Lung (tissue), 12 donors: ENCODE measurements around the gene HOXA5. TPM values are rescaled to one million over a fixed set of nuclear protein-coding genes. Genes with fewer than 3 reads are reported as not detected.

ENCODE experiments used
- ATAC-seq: fragments of 200-7000 bp; cut with Tn5 transposase; one replicate; pipeline ENCODE4 v1.9.1; 2020; ENCODE audit warnings: moderate number of reproducible peaks; ENCODE audit not compliant: insufficient read depth, low FRiP score
- DNase-seq, 3 donors: peaks; one replicate each; pipeline ENCODE4 v3.0.0-alpha.2; 2013 to 2017
- H3K27ac ChIP-seq, 2 donors: one replicate each; pipeline ENCODE4 v1.5.1; 2013; ENCODE audit warnings: mild to moderate bottlenecking in 2 of 2, moderate library complexity in 2 of 2, control low read depth in 1 of 2, inconsistent platforms in 1 of 2, low read depth in 1 of 2, low read length in 1 of 2
- H3K27me3 ChIP-seq, 3 donors: one replicate each; pipeline ENCODE4 v1.5.1; 2013; ENCODE audit warnings: low read length in 2 of 3; ENCODE audit not compliant: control insufficient read depth in 3 of 3, insufficient read depth in 3 of 3
- H3K36me3 ChIP-seq, 4 donors: one replicate each; pipeline ENCODE4 v1.5.1; 2013; ENCODE audit warnings: low read length in 4 of 4, mild to moderate bottlenecking in 1 of 4, moderate library complexity in 1 of 4; ENCODE audit not compliant: control insufficient read depth in 4 of 4, insufficient read depth in 4 of 4
- H3K4me1 ChIP-seq, 5 donors: one replicate each; pipeline ENCODE4 v1.5.1; 2013; ENCODE audit warnings: low read length in 5 of 5, mild to moderate bottlenecking in 2 of 5, moderate library complexity in 1 of 5; ENCODE audit not compliant: control insufficient read depth in 5 of 5, insufficient read depth in 5 of 5
- H3K4me3 ChIP-seq: one replicate; pipeline ENCODE4 v1.5.1; 2013; ENCODE audit warnings: mild to moderate bottlenecking, control low read depth, moderate library complexity
- H3K9ac ChIP-seq, 2 donors: one replicate each; pipeline ENCODE4 v1.5.1; 2013; ENCODE audit warnings: low read length in 2 of 2, control low read depth in 1 of 2; ENCODE audit not compliant: insufficient read depth in 1 of 2
- H3K9me3 ChIP-seq, 4 donors: one replicate each; pipeline ENCODE4 v1.5.1; 2013; ENCODE audit warnings: low read length in 3 of 4, mild to moderate bottlenecking in 1 of 4, moderate library complexity in 1 of 4; ENCODE audit not compliant: control insufficient read depth in 4 of 4, insufficient read depth in 3 of 4
- WGBS, 2 donors: extraction: QIAGEN DNeasy Blood & Tissue Kit; methylation state at CpG; one replicate each; pipeline ENCODE4 v1.1.7; 2013; 5-methylcytosine and 5-hydroxymethylcytosine counted together
- polyA plus RNA-seq, 2 donors: library from polyadenylated mRNA; stranded (reverse); fragments of 200-250 nt; gene quantifications; one replicate each; pipeline ENCODE4 v1.2.1, GENCODE V29; 2013
- total RNA-seq, 2 donors: library from RNA; depleted of rRNA in 1 of 2; stranded (reverse); fragments of >200 nt in 1 of 2; gene quantifications; one replicate each; pipeline ENCODE4 v1.2.1, GENCODE V29; 2014 to 2021
- TF ChIP-seq, protein P1 (sequence below): IDR thresholded peaks from 2 replicates; pipeline ENCODE4 v1.5.1; 2012; ENCODE audit warnings: mild to moderate bottlenecking; ENCODE audit errors: control extremely low read depth, extremely low read depth
- donor health status: control.
- donor health status: control.
- donor health status: Bipolar disorder and iron deficiency.
- donor health status: healthy.
- donor health status: DM: yes; HTN: yes; CAD: no.

HOXA5 gene
- total and polyA plus RNA-seq, 4 donors, result 9.2 to 61.9 (median 15.2) TPM

DNA sequence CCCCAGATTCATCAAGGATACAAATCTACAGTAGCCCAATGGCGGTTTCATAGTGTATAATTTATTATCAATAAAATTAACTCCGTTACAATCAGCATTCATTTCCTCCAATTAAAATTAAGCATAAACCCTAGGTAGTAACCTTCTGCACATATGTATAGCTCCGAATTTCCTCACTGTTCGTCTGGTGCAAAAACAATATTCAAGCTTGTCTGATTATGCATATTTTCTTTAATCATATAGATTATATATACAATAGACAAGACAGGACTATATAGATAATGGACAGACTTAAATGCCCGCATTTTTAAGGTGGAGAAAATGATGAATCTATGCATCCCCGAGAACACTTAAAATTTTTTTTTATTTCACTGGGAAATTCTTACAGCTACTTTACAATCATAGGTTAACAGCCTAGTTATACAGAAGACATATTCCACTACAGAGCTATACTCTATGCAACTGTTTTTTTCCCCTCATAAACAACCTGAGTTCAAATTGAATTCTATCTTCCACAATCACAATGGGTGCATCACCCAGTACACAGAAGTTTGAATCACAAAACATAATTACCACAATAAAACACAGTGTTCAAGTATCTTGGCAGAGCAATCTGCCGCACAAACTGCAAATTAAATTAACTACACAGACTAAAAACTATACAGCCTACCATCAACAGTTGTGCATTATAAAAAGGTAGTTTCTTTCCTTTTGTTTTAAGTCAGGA, 19.2 kb upstream of the HOXA5 start:
- peaks cover 3 to 94% (median 81%) of the 10 kb centered on the region in 3 donors for H3K27me3 ChIP-seq
- H3K9ac ChIP-seq, result no peak overlapping the region
- TF ChIP-seq, protein P1, sequence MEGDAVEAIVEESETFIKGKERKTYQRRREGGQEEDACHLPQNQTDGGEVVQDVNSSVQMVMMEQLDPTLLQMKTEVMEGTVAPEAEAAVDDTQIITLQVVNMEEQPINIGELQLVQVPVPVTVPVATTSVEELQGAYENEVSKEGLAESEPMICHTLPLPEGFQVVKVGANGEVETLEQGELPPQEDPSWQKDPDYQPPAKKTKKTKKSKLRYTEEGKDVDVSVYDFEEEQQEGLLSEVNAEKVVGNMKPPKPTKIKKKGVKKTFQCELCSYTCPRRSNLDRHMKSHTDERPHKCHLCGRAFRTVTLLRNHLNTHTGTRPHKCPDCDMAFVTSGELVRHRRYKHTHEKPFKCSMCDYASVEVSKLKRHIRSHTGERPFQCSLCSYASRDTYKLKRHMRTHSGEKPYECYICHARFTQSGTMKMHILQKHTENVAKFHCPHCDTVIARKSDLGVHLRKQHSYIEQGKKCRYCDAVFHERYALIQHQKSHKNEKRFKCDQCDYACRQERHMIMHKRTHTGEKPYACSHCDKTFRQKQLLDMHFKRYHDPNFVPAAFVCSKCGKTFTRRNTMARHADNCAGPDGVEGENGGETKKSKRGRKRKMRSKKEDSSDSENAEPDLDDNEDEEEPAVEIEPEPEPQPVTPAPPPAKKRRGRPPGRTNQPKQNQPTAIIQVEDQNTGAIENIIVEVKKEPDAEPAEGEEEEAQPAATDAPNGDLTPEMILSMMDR, result no peak
- H3K27ac ChIP-seq, result no peak overlapping the region
- no peak for ATAC-seq
- peaks cover 0 to 21% (median 5%) of the 10 kb centered on the region in 5 donors for H3K4me1 ChIP-seq
- H3K9me3 ChIP-seq, result no peaks in the 10 kb centered on the region
- no peak for DNase-seq
- WGBS, 2 donors, result 48 to 61% methylated on average over 7 of the region's 7 CpGs
- H3K4me3 ChIP-seq, result no peak overlapping the region
- H3K36me3 ChIP-seq, result no peaks in the 10 kb centered on the region

DNA sequence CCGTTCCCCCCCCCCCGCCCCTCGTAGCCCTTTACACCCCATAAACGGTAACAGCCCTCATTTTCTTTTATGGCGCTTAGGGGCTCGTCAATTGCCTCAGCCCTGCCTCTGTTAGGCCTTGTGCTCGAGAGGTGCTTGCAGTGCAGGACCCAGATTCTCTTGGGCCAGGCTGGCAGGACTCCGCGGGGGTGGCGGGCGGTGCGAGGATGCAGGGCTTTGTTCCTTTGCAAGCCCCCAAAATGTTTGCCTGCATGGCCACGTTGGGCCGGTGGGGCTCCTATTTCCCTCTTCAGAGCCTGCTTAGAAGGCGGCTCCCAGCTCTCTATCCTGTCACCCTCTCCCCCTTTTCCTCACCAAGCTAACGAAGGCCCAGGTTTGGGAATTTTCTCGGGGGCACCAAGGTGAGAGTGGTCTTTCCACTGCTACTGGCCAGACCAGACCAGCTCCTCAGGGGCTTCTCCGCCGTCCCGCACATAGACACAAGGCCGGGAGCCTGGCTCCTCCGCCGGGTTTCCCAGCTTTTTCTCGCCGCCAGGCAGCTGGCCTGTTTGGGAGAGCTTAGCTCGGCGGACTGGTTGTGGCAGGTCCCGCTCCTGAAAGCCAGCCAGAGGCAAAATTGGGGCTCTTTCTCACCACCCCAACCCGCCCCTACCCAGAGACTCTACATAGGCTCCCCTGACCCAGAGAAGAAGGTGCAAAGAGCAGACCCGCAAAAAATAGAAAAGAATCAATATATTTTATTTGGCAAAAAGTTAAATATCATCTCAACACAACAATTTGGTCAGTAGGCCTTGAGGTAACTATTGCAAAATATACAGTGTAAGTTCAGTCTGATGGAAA, 18.5 kb upstream of the HOXA5 start:
- Histone ChIP-seq H3K9ac (no peak overlapping the region), H3K4me3 (no peak overlapping the region), H3K36me3 (no peaks in the 10 kb centered on the region), H3K27ac (no peak overlapping the region), H3K27me3 (peaks cover 3 to 94% (median 81%) of the 10 kb centered on the region in 3 donors), H3K9me3 (no peaks in the 10 kb centered on the region), H3K4me1 (peaks cover 0 to 24% (median 5%) of the 10 kb centered on the region in 5 donors)
- ATAC-seq (no peak), DNase-seq (no peak)
- TF ChIP-seq, protein P1, result no peak
- WGBS, 2 donors, result 37 to 43% methylated on average over 27 to 30 of the region's 30 CpGs

DNA sequence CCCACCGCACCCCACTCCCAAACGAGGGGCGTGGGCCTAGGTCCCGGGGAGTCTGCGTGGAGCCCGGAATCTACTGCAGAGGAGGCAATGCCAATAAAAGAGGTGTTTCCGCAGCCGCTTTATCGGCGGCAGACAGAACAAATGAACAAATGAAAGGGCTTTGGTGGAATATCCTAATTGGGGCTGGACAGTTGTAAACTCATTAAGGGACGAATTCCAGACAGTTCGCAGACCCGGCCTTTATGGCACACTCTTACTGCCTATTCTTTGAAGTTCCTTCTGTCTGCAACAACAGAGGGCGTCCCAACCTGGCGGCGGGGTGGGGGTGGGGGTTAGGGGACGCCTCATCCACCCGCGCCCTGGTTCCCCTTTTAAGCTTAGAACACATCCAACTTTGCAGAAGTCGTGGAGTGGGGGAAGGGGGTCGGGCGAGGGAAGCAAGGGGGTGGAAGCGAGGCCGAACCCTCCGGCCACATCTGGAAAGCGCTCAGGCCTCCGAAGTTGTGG, 17.8 kb upstream of the HOXA5 start:
- DNase-seq, result no peak
- Histone ChIP-seq H3K9me3 (no peaks in the 10 kb centered on the region), H3K9ac (peak overlapping the region in 1 of 2 donors; percentile 65), H3K27me3 (peaks cover 3 to 93% (median 76%) of the 10 kb centered on the region in 3 donors), H3K4me3 (no peak overlapping the region), H3K27ac (no peak overlapping the region), H3K4me1 (peaks cover 0 to 24% (median 5%) of the 10 kb centered on the region in 5 donors), H3K36me3 (no peaks in the 10 kb centered on the region)
- ATAC-seq, result no peak
- WGBS, 2 donors, result 4 to 14% methylated on average over 24 to 27 of the region's 27 CpGs
- TF ChIP-seq, protein P1, result no peak
